HEK293T (cell line): ENCODE results near the gene TGM2.

ENCODE experiments used
- ARNT ChIP-seq: fragments of 450-650 bp; IDR thresholded peaks from 2 replicates; pipeline ENCODE4 v1.6.1; 2017; ENCODE audit warnings: mild to moderate bottlenecking
- BHLHE40 ChIP-seq: fragments of 450-650 bp; IDR thresholded peaks from 2 replicates; pipeline ENCODE4 v1.6.1; 2016; ENCODE audit warnings: mild to moderate bottlenecking, moderate library complexity, borderline replicate concordance
- FOXA1 ChIP-seq: fragments of 450-650 bp; IDR thresholded peaks from 2 replicates; pipeline ENCODE4 v1.6.1; 2016; ENCODE audit warnings: mild to moderate bottlenecking
- FOXM1 ChIP-seq: fragments of 450-650 bp; IDR thresholded peaks from 2 replicates; pipeline ENCODE4 v1.6.1; 2017; ENCODE audit warnings: mild to moderate bottlenecking, borderline replicate concordance
- HDGF ChIP-seq: fragments of 450-650 bp; IDR thresholded peaks from 2 replicates; pipeline ENCODE4 v1.6.1; 2017; ENCODE audit warnings: antibody characterized with exemption, borderline replicate concordance
- L3MBTL2 ChIP-seq: fragments of 450-650 bp; conservative IDR thresholded peaks from 2 replicates; pipeline ENCODE4 v1.6.1; 2016; ENCODE audit warnings: mild to moderate bottlenecking
- LEF1 ChIP-seq: fragments of 450-650 bp; IDR thresholded peaks from 2 replicates; pipeline ENCODE4 v1.6.1; 2017; ENCODE audit warnings: mild to moderate bottlenecking, borderline replicate concordance
- NFRKB ChIP-seq: fragments of 450-650 bp; IDR thresholded peaks from 2 replicates; pipeline ENCODE4 v1.6.1; 2016; ENCODE audit warnings: mild to moderate bottlenecking, moderate library complexity
- PKNOX1 ChIP-seq: fragments of 450-650 bp; IDR thresholded peaks from 2 replicates; pipeline ENCODE4 v1.6.1; 2016
- SP1 ChIP-seq: fragments of 450-650 bp; IDR thresholded peaks from 2 replicates; pipeline ENCODE4 v1.6.1; 2017
- SUZ12 ChIP-seq: fragments of 450-650 bp; IDR thresholded peaks from 2 replicates; pipeline ENCODE4 v1.6.1; 2016; ENCODE audit warnings: mild to moderate bottlenecking
- TARDBP ChIP-seq: fragments of 450-650 bp; IDR thresholded peaks from 2 replicates; pipeline ENCODE4 v1.6.1; 2016

GRCh38 chr20:38200646-38201045, 35.6 kb upstream of the TGM2 start:
- TF ChIP-seq NFRKB: no peak
- TF ChIP-seq ARNT: no peak
- no peak for TF ChIP-seq BHLHE40
- no peak for TF ChIP-seq LEF1
- TF ChIP-seq FOXA1: no peak
- TF ChIP-seq PKNOX1: no peak
- no peak for TF ChIP-seq TARDBP
- no peak for TF ChIP-seq FOXM1
- TF ChIP-seq L3MBTL2: no peak
- TF ChIP-seq SUZ12: no peak
- TF ChIP-seq HDGF: no peak
- no peak for TF ChIP-seq SP1
